Chondrocyte (in vitro differentiated cells): ENCODE measurements around the gene LRBA. TPM values are rescaled to one million over a fixed set of nuclear protein-coding genes. Genes with fewer than 3 reads are reported as not detected.

ENCODE experiments used
- DNase-seq: peaks from one replicate; pipeline ENCODE4 v3.0.0; 2021; ENCODE audit warnings: mixed read lengths, low spot score
- H3K27ac Mint-ChIP-seq: one replicate; pipeline ENCODE4 v1.8.0; 2021; ENCODE audit warnings: mild to moderate bottlenecking, moderate library complexity, mixed read lengths; ENCODE audit not compliant: unreplicated experiment
- H3K27me3 Mint-ChIP-seq: 2 replicates; pipeline ENCODE4 v1.8.0; 2021; ENCODE audit warnings: low read depth, mixed read lengths
- H3K36me3 Mint-ChIP-seq: 2 replicates; pipeline ENCODE4 v1.8.0; 2021; ENCODE audit warnings: low read depth, mixed read lengths
- H3K4me1 Mint-ChIP-seq: 2 replicates; pipeline ENCODE4 v1.8.0; 2021; ENCODE audit warnings: low read depth, mild to moderate bottlenecking, mixed read lengths
- H3K4me3 Mint-ChIP-seq: one replicate; pipeline ENCODE4 v1.8.0; 2021; ENCODE audit warnings: mild to moderate bottlenecking, moderate library complexity, mixed read lengths; ENCODE audit not compliant: unreplicated experiment
- H3K9me3 Mint-ChIP-seq: 2 replicates; pipeline ENCODE4 v1.8.0; 2021; ENCODE audit warnings: low read depth, mixed read lengths
- CTCF ChIP-seq: fragments of 200-600 bp; sonication (generic); IDR thresholded peaks from 2 replicates; pipeline ENCODE4 v1.5.0; 2021; ENCODE audit warnings: antibody characterized with exemption, mild to moderate bottlenecking, moderate library complexity
- total RNA-seq: library from RNA; stranded (reverse); gene quantifications from 3 replicates; pipeline ENCODE4 v1.2.1, GENCODE V29; 2021

LRBA gene
- total RNA-seq, 1 donor from 2014 or later: 19.7 TPM

- H3K4me1 Mint-ChIP-seq: no peaks in the 10 kb centered on the region
- no peak overlapping the region for H3K27ac Mint-ChIP-seq
- no peak overlapping the region for H3K4me3 Mint-ChIP-seq
- DNase-seq: no peak
- no peaks in the 10 kb centered on the region for H3K36me3 Mint-ChIP-seq
- H3K27me3 Mint-ChIP-seq: no peaks in the 10 kb centered on the region
- no peak for TF ChIP-seq CTCF
- H3K9me3 Mint-ChIP-seq: peaks cover 3% of the 10 kb centered on the region
Observed at GRCh38 chr4:150694438-150694837, 320.6 kb downstream of the LRBA start.

- Mint-ChIP-seq H3K27ac (no peak overlapping the region), H3K36me3 (peaks cover 5% of the 10 kb centered on the region), H3K9me3 (peaks cover 6% of the 10 kb centered on the region), H3K4me3 (no peak overlapping the region), H3K27me3 (no peaks in the 10 kb centered on the region), H3K4me1 (peaks cover 14% of the 10 kb centered on the region)
- no peak for TF ChIP-seq CTCF
- DNase-seq: no peak
Observed at GRCh38 chr4:150683775-150684350, 331.2 kb downstream of the LRBA start.

GRCh38 chr4:150682126-150682525 is 333.0 kb downstream of the LRBA start:
- no peak for TF ChIP-seq CTCF
- Mint-ChIP-seq H3K27me3 (no peaks in the 10 kb centered on the region), H3K4me3 (no peak overlapping the region), H3K36me3 (no peaks in the 10 kb centered on the region), H3K27ac (no peak overlapping the region), H3K9me3 (no peaks in the 10 kb centered on the region), H3K4me1 (peaks cover 14% of the 10 kb centered on the region)
- no peak for DNase-seq

GRCh38 chr4:150681063-150681462 is 334.0 kb downstream of the LRBA start:
- H3K36me3 Mint-ChIP-seq: no peaks in the 10 kb centered on the region
- H3K27ac Mint-ChIP-seq: no peak overlapping the region
- no peak for TF ChIP-seq CTCF
- no peaks in the 10 kb centered on the region for H3K9me3 Mint-ChIP-seq
- no peak for DNase-seq
- H3K27me3 Mint-ChIP-seq: no peaks in the 10 kb centered on the region
- H3K4me3 Mint-ChIP-seq: no peak overlapping the region
- peaks cover 16% of the 10 kb centered on the region for H3K4me1 Mint-ChIP-seq

- DNase-seq: no peak
- Mint-ChIP-seq H3K36me3 (no peaks in the 10 kb centered on the region), H3K27me3 (no peaks in the 10 kb centered on the region), H3K27ac (no peak overlapping the region), H3K9me3 (no peaks in the 10 kb centered on the region), H3K4me3 (no peak overlapping the region), H3K4me1 (peaks cover 16% of the 10 kb centered on the region)
- no peak for TF ChIP-seq CTCF
Observed at GRCh38 chr4:150680651-150681050, 334.4 kb downstream of the LRBA start.
